ENCODE data around the gene C1QC.
A peak's percentile ranks its signal among the peaks of the same experiment; 100 is the strongest.

C1QC gene

DNA sequence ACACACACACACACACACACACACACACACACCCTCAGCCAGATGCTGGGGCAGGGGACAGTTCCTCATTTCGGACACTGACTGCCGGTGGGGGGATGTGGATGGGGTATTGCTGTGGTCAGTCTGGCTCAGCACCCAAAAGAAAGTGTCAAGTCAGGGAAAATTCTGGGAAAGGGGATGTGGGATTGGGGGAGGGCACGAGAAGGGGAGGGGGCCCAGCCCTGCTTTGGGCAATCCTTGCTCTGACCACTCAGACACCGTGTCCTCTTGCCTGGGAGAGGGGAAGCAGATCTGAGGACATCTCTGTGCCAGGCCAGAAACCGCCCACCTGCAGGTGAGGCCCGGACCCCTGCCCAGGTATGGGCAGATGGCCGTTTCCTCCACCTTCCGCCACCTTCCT lies at the start of gene C1QC:
C1QC (plus strand) TSS at position 253 of the 400 bp plus-strand sequence. CDS start 391 bp downstream, outside the sequence.
- peak; percentile 43 to 66 (median 52) for DNase-seq

GRCh38 chr1:22594396-22594795 lies 49.0 kb upstream of the C1QC start:
- no peak for DNase-seq

GRCh38 chr1:22595108-22595507 lies 48.3 kb upstream of the C1QC start:
- no peak for DNase-seq

- no peak for DNase-seq
Measured at GRCh38 chr1:22597301-22597965, 46.0 kb upstream of the C1QC start.

- no peak for DNase-seq
Measured at GRCh38 chr1:22597996-22598395, 45.4 kb upstream of the C1QC start.

DNA sequence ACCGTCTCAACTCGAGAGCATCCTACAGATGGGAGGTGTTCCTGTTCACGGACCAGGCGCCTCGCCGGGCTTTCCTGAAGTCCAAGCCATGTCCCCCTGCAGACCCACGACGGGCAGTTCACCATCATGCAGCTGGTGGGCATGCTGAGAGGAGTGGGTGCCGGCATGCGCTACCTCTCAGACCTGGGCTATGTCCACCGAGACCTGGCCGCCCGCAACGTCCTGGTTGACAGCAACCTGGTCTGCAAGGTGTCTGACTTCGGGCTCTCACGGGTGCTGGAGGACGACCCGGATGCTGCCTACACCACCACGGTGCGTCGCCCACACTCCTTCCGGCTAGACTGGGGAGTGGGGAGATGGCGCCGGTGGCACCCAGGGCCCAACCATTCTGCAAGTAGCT lies 44.7 kb upstream of the C1QC start:
- no peak for DNase-seq

DNA sequence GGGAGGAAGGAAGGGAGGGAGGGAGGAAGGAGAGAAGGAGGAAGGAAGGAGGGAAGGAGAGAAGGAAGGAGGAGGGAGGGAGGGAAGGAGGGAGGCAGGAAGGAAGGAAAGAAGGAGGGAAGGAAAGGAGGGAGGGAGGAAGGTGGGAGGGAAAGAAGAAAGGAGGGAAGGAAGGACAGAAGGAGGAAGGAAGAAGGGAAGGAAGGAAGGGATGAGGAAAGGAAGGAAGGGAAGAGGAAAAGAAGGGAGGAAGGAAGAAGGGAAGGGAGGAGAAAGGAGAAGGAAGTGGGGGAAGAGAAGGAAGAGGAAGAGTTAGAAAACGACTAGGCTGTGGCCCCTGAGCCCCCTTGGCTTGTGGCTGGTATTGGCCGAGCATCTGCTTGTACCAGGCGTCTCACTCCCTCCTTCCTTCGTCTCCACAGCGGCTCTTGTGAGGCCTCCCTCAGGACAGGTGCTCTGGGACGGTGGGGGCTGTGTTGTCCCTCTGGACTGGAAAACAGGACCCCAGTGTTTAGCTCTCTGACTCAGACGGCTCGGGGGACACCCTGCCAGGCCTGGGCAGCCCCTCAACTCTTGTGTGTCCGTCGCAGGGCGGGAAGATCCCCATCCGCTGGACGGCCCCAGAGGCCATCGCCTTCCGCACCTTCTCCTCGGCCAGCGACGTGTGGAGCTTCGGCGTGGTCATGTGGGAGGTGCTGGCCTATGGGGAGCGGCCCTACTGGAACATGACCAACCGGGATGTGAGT lies 43.2 kb upstream of the C1QC start:
- DNase-seq: no peak

GRCh38 chr1:22600817-22601605 lies 42.4 kb upstream of the C1QC start:
- no peak for DNase-seq

GRCh38 chr1:22601610-22602009 lies 41.8 kb upstream of the C1QC start:
- DNase-seq: no peak

DNA sequence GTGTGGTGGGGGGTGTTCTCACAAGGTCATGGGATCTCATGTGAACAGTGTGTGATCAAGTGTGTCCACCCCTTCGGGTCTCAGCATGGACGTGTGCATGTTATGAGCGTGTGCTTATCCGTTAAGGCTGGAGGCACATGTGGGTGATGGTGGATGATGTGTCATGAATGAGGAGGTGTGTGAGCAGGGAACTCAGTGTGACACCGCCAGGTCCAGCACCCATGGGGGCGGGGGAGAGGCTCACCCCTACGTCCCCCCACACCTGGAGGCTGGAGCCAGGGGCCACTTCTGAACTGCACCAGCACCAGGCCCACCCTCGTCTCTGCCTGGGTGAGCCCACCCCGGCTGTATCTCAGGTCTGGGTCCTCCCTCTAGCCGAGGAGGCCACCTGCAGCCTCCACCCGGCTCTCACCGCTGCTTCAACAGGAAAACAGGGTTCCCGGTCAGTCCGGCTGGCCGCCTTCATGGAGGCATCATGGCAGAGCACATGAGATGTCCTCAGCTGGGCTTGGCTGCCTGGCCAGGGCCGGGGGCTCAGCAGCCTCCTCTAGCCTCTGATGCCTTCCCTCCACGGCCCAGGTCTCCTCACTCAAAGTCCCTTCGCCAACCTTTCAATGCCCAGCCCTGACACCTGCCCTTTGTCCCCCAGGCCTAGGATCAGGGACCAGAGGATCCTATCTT lies 41.2 kb upstream of the C1QC start:
- no peak for DNase-seq

- DNase-seq: peak; percentile 53 to 74 (median 64)
Measured at GRCh38 chr1:22606161-22606560, 37.3 kb upstream of the C1QC start.

DNA sequence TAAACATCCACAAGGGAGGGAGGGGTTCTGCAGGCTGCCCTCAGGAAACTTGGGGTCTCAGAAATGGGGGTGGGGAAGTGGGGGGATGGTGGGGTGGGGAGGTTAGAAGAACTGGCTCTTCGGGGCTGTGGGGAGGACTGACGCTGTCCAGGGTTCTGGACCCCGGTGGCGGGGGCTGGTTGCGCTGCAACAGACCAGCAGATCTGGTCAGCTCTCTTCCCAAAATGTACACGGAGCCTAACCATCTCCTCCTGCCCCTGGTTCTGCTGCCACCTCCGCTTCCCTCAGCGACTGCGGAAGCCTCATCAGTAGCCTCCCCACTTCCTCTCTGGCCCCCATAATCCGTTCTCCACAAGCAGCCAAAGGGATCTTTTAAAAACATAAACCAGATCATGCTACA lies 36.3 kb upstream of the C1QC start:
- DNase-seq: peak in 2 of 3 donors; percentile 16 to 43

DNA sequence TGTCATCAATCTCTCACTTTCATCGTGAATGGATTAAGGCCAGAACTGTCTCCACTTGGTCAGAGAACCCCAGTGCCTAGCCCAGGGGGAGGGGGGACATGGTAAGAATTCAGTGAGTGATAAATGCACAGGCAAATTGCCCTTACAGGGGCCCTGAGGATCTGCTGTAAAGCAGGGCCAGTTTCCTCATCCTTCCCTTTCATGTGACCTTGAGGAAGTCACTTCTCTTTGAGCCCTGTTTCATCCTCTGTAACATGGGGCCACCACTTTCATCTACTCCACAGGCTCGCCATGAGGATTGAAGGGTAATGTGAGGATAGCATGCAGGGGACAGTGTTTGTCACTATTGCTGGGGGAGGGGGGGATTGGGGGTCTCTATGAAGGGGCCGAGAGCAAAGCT lies 35.1 kb upstream of the C1QC start:
- peak; percentile 17 to 29 (median 22) for DNase-seq

- no peak for DNase-seq
Measured at GRCh38 chr1:22609291-22609690, 34.1 kb upstream of the C1QC start.

DNA sequence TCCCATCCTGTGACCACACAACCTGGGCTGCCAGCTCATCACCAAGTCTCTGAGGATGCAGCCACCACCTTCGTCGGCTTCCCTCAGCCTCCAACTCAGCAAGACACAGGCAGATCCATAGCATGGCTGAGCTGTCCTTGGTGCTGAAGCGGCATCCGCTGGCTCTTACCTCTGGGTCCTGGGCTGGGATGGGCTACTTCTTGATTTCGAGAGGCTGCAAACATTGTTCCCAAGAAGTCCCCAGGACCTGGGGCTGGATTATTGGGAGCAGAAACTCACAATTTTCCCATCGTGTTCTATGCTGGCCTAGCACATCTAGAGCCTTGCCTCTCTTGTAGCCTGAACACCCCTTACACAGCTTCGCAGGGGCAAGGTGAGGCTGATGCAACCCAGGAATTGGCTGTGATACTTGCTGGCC lies 31.9 kb upstream of the C1QC start:
- peak; percentile 30 to 68 (median 50) for DNase-seq

DNA sequence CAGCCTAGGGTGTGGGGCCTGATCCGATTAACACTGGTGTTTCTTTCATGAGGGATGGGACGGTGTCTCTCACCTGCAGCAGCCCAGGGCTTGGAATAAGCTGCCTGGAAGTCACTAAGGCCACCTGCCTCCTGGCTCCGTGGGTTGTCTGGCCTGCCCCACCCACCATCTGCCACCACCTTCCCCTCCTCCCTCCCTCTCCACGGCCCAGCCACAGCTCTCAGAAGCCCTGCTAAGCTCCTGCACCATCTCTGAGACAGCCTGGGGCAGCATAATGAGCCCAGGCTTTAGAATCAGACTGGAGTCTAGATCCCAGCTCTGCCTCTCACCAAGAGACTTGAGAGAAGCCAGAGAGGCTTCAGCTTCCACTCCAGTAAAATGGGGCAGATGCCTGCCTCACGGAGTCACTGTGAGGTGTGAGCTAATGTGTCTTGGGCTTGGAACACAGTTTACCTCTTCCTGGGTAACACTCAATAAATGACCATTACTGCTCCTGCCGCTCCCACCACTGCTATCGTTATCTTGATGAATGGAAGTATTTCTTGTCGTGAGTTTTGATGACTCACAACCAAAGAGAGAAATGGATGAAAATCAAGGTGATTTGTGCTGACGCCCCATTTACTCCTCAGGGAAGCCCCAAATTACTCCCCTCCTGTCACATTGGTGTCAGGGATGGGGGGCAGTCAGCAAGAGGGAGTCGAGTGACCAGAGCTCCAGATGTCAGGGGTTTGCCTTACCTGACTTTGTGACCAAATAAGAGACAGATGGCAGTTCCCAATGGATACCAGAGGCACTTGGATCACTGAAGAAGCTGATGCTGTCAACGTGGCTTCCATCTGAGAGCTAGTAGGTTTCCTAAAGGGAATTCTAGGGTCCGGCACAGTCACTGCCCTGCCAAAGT lies 30.5 kb upstream of the C1QC start:
- DNase-seq: no peak

DNA sequence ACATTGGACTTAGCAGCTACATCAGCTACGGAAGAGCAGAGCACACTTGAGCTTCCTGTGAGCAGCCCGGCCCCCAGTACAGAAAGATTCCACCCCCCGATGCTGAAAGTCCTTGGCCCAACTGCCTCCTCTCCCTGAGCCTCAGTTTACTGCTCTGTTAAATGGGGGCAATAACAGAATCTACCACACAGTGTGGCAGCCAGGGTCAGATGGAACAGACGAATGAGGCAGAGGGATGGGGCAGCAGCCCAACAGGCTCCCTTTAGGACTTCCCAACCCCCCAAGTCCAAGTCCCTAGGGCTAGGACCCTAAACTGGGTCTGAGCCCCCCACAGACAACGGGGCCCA lies 29.9 kb upstream of the C1QC start:
- DNase-seq: no peak

DNA sequence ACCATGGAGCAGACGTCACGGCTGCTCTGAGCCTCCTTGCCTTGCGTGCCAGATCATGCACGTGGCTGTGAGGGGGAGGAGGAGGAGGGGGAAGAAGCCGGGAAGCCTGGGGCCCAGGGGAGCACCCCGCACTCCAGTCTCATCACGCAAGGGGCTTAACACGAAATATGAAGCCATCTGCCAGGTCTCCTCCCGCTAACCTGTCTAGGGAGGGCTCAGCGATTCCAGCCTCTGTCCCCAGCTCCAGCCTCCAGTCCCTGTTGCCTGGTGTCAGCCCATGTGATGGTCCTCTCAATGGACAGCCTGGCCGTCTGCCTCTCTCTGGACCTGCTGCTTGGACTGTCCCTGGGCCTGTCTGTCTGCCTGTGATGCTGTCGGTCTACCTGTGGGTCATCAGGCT lies 29.5 kb upstream of the C1QC start:
- no peak for DNase-seq

DNA sequence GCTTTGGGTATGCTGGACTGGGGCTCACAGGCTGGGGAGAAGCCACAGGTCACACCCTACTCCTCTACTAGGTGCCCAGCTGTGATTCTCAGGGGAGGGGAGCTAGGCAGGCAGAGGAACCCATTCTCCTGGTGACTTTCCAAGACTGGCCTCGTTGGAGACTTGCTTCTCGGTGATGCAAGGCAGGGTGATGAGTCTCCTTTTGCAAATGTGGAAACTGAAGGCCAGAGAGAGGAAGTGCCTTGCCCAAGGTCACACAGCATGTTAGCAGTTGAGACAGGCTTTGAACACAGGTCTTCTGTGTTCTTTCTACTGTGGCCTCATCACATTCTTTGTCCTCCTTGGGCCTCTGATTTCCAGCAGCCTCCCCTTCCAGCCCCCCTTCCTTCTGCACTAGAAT lies 27.5 kb upstream of the C1QC start:
- peak; percentile 48 to 54 (median 51) for DNase-seq

GRCh38 chr1:22616571-22616970 lies 26.9 kb upstream of the C1QC start:
- DNase-seq: no peak

DNA sequence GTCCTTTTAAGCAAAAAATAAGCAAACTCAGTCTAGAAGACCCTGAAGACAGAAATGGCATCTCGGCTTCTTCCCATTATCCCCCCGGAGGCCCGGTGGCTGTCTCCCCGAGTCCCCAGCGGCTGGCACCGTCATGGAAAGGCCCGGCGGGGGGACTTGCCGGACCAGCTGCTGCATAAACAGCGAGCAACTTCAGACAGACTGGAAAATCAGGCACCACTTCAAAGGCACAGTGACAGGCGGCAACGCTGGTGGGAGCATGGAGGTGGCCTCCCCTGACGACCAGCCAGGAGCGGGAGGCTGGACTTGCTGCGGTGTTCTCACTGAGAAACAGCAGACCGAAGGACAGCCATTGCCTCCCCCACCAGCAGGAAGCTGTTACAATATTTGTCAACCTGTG lies 25.4 kb upstream of the C1QC start:
- no peak for DNase-seq

DNA sequence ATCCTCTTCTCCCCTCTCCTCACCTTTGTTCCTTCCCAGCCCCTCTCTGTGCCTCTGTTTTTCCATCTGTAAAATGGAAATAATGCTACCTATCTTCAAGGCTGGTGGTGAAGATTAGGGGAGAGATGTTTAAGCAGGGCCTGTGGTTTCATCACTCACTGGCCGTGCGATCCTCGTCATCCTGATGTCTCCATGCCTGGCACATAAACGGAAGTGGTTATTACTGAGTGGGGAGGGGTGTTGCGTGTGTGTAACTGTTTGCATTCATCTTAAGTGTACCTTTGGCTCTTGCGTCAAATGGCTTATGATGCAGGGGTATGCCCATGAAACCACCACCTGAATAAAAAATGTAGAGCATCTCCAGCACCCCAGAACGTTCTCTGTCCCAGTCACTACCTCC lies 24.2 kb upstream of the C1QC start:
- peak in 2 of 3 donors; percentile 42 to 48 for DNase-seq
